ENCODE measurements around the gene ARID5B. TPM values are rescaled to one million over a fixed set of nuclear protein-coding genes. Genes with fewer than 3 reads are reported as not detected.

Gene ARID5B
- total and polyA plus RNA-seq, 2 donors, result 11.3 to 18.6 TPM

GRCh38 chr10:62021128-62021665, 119.7 kb downstream of the ARID5B start:
- Histone ChIP-seq H3K9me3 (ENCODE audit: control insufficient read depth in 2 of 2, insufficient read depth in 1 of 2, low read length in 1 of 2) (no peaks in the 10 kb centered on the region), H3K36me3 (ENCODE audit: control insufficient read depth in 2 of 2, insufficient read depth in 2 of 2, low read length in 1 of 2) (peaks cover 0 to 12% of the 10 kb centered on the region in 2 donors), H3K27me3 (ENCODE audit: control insufficient read depth in 2 of 2, insufficient read depth in 1 of 2, low read length in 1 of 2) (no peaks in the 10 kb centered on the region), H3K4me3 (ENCODE audit: low read length in 2 of 2) (no peak overlapping the region), H3K4me1 (ENCODE audit: control insufficient read depth in 2 of 2, insufficient read depth in 2 of 2, low read length in 2 of 2) (peaks cover 0 to 4% of the 10 kb centered on the region in 2 donors), H3K27ac (ENCODE audit: low read depth in 1 of 2, low read length in 1 of 2) (no peak overlapping the region)
- WGBS, result 95% methylated on average over 2 of the region's 2 CpGs
- no peak for DNase-seq (ENCODE audit: low read depth in 6 of 9, low spot score in 9 of 9)

GRCh38 chr10:62021978-62022802, 120.7 kb downstream of the ARID5B start:
- H3K9me3 ChIP-seq (ENCODE audit: control insufficient read depth in 2 of 2, insufficient read depth in 1 of 2, low read length in 1 of 2), result no peaks in the 10 kb centered on the region
- no peak overlapping the region for H3K27ac ChIP-seq (ENCODE audit: low read depth in 1 of 2, low read length in 1 of 2)
- no peak overlapping the region for H3K4me3 ChIP-seq (ENCODE audit: low read length in 2 of 2)
- no peak for DNase-seq (ENCODE audit: low read depth in 6 of 9, low spot score in 9 of 9)
- peaks cover 0 to 12% of the 10 kb centered on the region in 2 donors for H3K36me3 ChIP-seq (ENCODE audit: control insufficient read depth in 2 of 2, insufficient read depth in 2 of 2, low read length in 1 of 2)
- WGBS, result 97% methylated on average over 5 of the region's 5 CpGs
- H3K27me3 ChIP-seq (ENCODE audit: control insufficient read depth in 2 of 2, insufficient read depth in 1 of 2, low read length in 1 of 2), result no peaks in the 10 kb centered on the region
- peaks cover 0 to 4% of the 10 kb centered on the region in 2 donors for H3K4me1 ChIP-seq (ENCODE audit: control insufficient read depth in 2 of 2, insufficient read depth in 2 of 2, low read length in 2 of 2)

- no peak overlapping the region for H3K27ac ChIP-seq (ENCODE audit: low read depth in 1 of 2, low read length in 1 of 2)
- H3K27me3 ChIP-seq (ENCODE audit: control insufficient read depth in 2 of 2, insufficient read depth in 1 of 2, low read length in 1 of 2), result no peaks in the 10 kb centered on the region
- H3K4me1 ChIP-seq (ENCODE audit: control insufficient read depth in 2 of 2, insufficient read depth in 2 of 2, low read length in 2 of 2), result peaks cover 0 to 4% of the 10 kb centered on the region in 2 donors
- H3K9me3 ChIP-seq (ENCODE audit: control insufficient read depth in 2 of 2, insufficient read depth in 1 of 2, low read length in 1 of 2), result no peaks in the 10 kb centered on the region
- no peak overlapping the region for H3K4me3 ChIP-seq (ENCODE audit: low read length in 2 of 2)
- H3K36me3 ChIP-seq (ENCODE audit: control insufficient read depth in 2 of 2, insufficient read depth in 2 of 2, low read length in 1 of 2), result peaks cover 0 to 12% of the 10 kb centered on the region in 2 donors
- DNase-seq (ENCODE audit: low read depth in 6 of 9, low spot score in 9 of 9), result no peak
- WGBS, result 98% methylated on average over 6 of the region's 6 CpGs
These were observed 121.3 kb downstream of the ARID5B start for GRCh38 chr10:62022830-62023229.

GRCh38 chr10:62023329-62023728, 121.8 kb downstream of the ARID5B start:
- Histone ChIP-seq H3K4me3 (ENCODE audit: low read length in 2 of 2) (no peak overlapping the region), H3K36me3 (ENCODE audit: control insufficient read depth in 2 of 2, insufficient read depth in 2 of 2, low read length in 1 of 2) (peaks cover 0 to 16% of the 10 kb centered on the region in 2 donors), H3K27me3 (ENCODE audit: control insufficient read depth in 2 of 2, insufficient read depth in 1 of 2, low read length in 1 of 2) (no peaks in the 10 kb centered on the region), H3K27ac (ENCODE audit: low read depth in 1 of 2, low read length in 1 of 2) (no peak overlapping the region), H3K4me1 (ENCODE audit: control insufficient read depth in 2 of 2, insufficient read depth in 2 of 2, low read length in 2 of 2) (peaks cover 0 to 3% of the 10 kb centered on the region in 2 donors), H3K9me3 (ENCODE audit: control insufficient read depth in 2 of 2, insufficient read depth in 1 of 2, low read length in 1 of 2) (no peaks in the 10 kb centered on the region)
- no peak for DNase-seq (ENCODE audit: low read depth in 6 of 9, low spot score in 9 of 9)
- WGBS, result 100% methylated on average over 1 of the region's 1 CpG

GRCh38 chr10:62024026-62024701, 122.7 kb downstream of the ARID5B start:
- no peaks in the 10 kb centered on the region for H3K27me3 ChIP-seq (ENCODE audit: control insufficient read depth in 2 of 2, insufficient read depth in 1 of 2, low read length in 1 of 2)
- H3K4me1 ChIP-seq (ENCODE audit: control insufficient read depth in 2 of 2, insufficient read depth in 2 of 2, low read length in 2 of 2), result no peaks in the 10 kb centered on the region
- H3K27ac ChIP-seq (ENCODE audit: low read depth in 1 of 2, low read length in 1 of 2), result no peak overlapping the region
- H3K36me3 ChIP-seq (ENCODE audit: control insufficient read depth in 2 of 2, insufficient read depth in 2 of 2, low read length in 1 of 2), result peaks cover 0 to 17% of the 10 kb centered on the region in 2 donors
- no peak for DNase-seq (ENCODE audit: low read depth in 6 of 9, low spot score in 9 of 9)
- 74% methylated on average over 4 of the region's 4 CpGs for WGBS
- H3K9me3 ChIP-seq (ENCODE audit: control insufficient read depth in 2 of 2, insufficient read depth in 1 of 2, low read length in 1 of 2), result no peaks in the 10 kb centered on the region
- no peak overlapping the region for H3K4me3 ChIP-seq (ENCODE audit: low read length in 2 of 2)

GRCh38 chr10:62025134-62025794, 123.8 kb downstream of the ARID5B start:
- Histone ChIP-seq H3K36me3 (ENCODE audit: control insufficient read depth in 2 of 2, insufficient read depth in 2 of 2, low read length in 1 of 2) (peaks cover 0 to 14% of the 10 kb centered on the region in 2 donors), H3K4me1 (ENCODE audit: control insufficient read depth in 2 of 2, insufficient read depth in 2 of 2, low read length in 2 of 2) (no peaks in the 10 kb centered on the region), H3K27ac (ENCODE audit: low read depth in 1 of 2, low read length in 1 of 2) (no peak overlapping the region), H3K27me3 (ENCODE audit: control insufficient read depth in 2 of 2, insufficient read depth in 1 of 2, low read length in 1 of 2) (no peaks in the 10 kb centered on the region), H3K4me3 (ENCODE audit: low read length in 2 of 2) (no peak overlapping the region), H3K9me3 (ENCODE audit: control insufficient read depth in 2 of 2, insufficient read depth in 1 of 2, low read length in 1 of 2) (no peaks in the 10 kb centered on the region)
- WGBS, result 97% methylated on average over 4 of the region's 4 CpGs
- DNase-seq (ENCODE audit: low read depth in 6 of 9, low spot score in 9 of 9), result no peak

- H3K9me3 ChIP-seq (ENCODE audit: control insufficient read depth in 2 of 2, insufficient read depth in 1 of 2, low read length in 1 of 2), result no peaks in the 10 kb centered on the region
- no peak overlapping the region for H3K27ac ChIP-seq (ENCODE audit: low read depth in 1 of 2, low read length in 1 of 2)
- no peak overlapping the region for H3K4me3 ChIP-seq (ENCODE audit: low read length in 2 of 2)
- H3K4me1 ChIP-seq (ENCODE audit: control insufficient read depth in 2 of 2, insufficient read depth in 2 of 2, low read length in 2 of 2), result peaks cover 0 to 7% of the 10 kb centered on the region in 2 donors
- H3K27me3 ChIP-seq (ENCODE audit: control insufficient read depth in 2 of 2, insufficient read depth in 1 of 2, low read length in 1 of 2), result no peaks in the 10 kb centered on the region
- H3K36me3 ChIP-seq (ENCODE audit: control insufficient read depth in 2 of 2, insufficient read depth in 2 of 2, low read length in 1 of 2), result peaks cover 0 to 14% of the 10 kb centered on the region in 2 donors
- WGBS, result 96% methylated on average over 4 of the region's 4 CpGs
- no peak for DNase-seq (ENCODE audit: low read depth in 6 of 9, low spot score in 9 of 9)
These were observed 124.7 kb downstream of the ARID5B start for GRCh38 chr10:62025901-62026879.

GRCh38 chr10:62027841-62028501, 126.5 kb downstream of the ARID5B start:
- Histone ChIP-seq H3K4me1 (ENCODE audit: control insufficient read depth in 2 of 2, insufficient read depth in 2 of 2, low read length in 2 of 2) (peaks cover 8 to 21% of the 10 kb centered on the region in 2 donors), H3K9me3 (ENCODE audit: control insufficient read depth in 2 of 2, insufficient read depth in 1 of 2, low read length in 1 of 2) (no peaks in the 10 kb centered on the region), H3K27ac (ENCODE audit: low read depth in 1 of 2, low read length in 1 of 2) (peak overlapping the region; percentile 37 to 38), H3K27me3 (ENCODE audit: control insufficient read depth in 2 of 2, insufficient read depth in 1 of 2, low read length in 1 of 2) (no peaks in the 10 kb centered on the region), H3K36me3 (ENCODE audit: control insufficient read depth in 2 of 2, insufficient read depth in 2 of 2, low read length in 1 of 2) (peaks cover 0 to 9% of the 10 kb centered on the region in 2 donors), H3K4me3 (ENCODE audit: low read length in 2 of 2) (no peak overlapping the region)
- WGBS, result 93% methylated on average over 5 of the region's 5 CpGs
- DNase-seq (ENCODE audit: low read depth in 6 of 9, low spot score in 9 of 9), result no peak

Measured in thymus (tissue), 11 donors.